GM12878 (cell line): Measurements from ENCODE around the gene USF3. TPM values are rescaled to one million over a fixed set of nuclear protein-coding genes. Genes with fewer than 3 reads are reported as not detected.

Experiments used
- ATAC-seq: fragments of 200-7000 bp; cut with Tn5 transposase; 3 replicates; pipeline ENCODE4 v1.9.1; 2020; ENCODE audit warnings: mild to moderate bottlenecking, moderate library complexity
- BruUV-seq: library from RNA; stranded (reverse); fragments of 400-500 nt; replicated peaks from 2 replicates; lab custom pipeline; 2021; lab: Mats Ljungman, UMichigan
- CTCF ChIA-PET: fragments of 300-600 bp; sonication (Branson Sonifier 250); formaldehyde crosslinking; extraction: SDS; loops from one replicate; lab custom pipeline; 2021; ENCODE audit warnings: inconsistent platforms; lab: Yijun Ruan, JAX
- POLR2A ChIA-PET: fragments of 350-600 bp; formaldehyde crosslinking; extraction: SDS; loops from one replicate; lab custom pipeline; 2021; ENCODE audit warnings: inconsistent platforms; lab: Charles Lee
- RAD21 ChIA-PET: fragments of 300-600 bp; sonication (Branson Sonifier 250); formaldehyde crosslinking; loops from one replicate; lab custom pipeline; 2023; ENCODE audit warnings: antibody characterized with exemption; ENCODE audit not compliant: unreplicated experiment; lab: Charles Lee
- SMC1A ChIA-PET: fragments of 300-600 bp; sonication (Branson Sonifier 250); formaldehyde crosslinking; loops from one replicate; lab custom pipeline; 2023; ENCODE audit not compliant: unreplicated experiment, uncharacterized antibody; lab: Charles Lee
- DNase-seq: peaks from one replicate; pipeline ENCODE4 v3.0.0-alpha.2; 2011; ENCODE audit warnings: low read depth, low spot score
- FAIRE-seq: peaks from 3 replicates; lab custom pipeline; 2011; peaks lifted over from hg19 to GRCh38; lab: Jason Lieb, UNC
- H2AFZ ChIP-seq: 2 replicates; pipeline ENCODE4 v1.6.0; 2011; ENCODE audit warnings: low read depth, low read length, control low read depth; ENCODE audit not compliant: control insufficient read depth
- H3K27ac ChIP-seq: 2 replicates; pipeline ENCODE4 v1.5.1; 2011; ENCODE audit warnings: control low read depth; ENCODE audit not compliant: control insufficient read depth, insufficient read depth
- H3K27me3 ChIP-seq, 2 experiments: replicated peaks in 1 of 2; 2 replicates each; pipeline versions ENCODE4 v1.6.0 to v1.6.1; 2011; ENCODE audit warnings: low read length in 1 of 2; ENCODE audit not compliant: control insufficient read depth in 2 of 2, insufficient read depth in 2 of 2
- H3K36me3 ChIP-seq, 2 experiments: 2 replicates each; pipeline ENCODE4 v1.5.1; 2011; ENCODE audit warnings: low read length in 1 of 2; ENCODE audit not compliant: control insufficient read depth in 2 of 2, insufficient read depth in 2 of 2
- H3K4me1 ChIP-seq: 2 replicates; pipeline ENCODE4 v1.6.1; 2011; ENCODE audit warnings: mild to moderate bottlenecking, low read length, moderate library complexity, mixed read lengths; ENCODE audit not compliant: control insufficient read depth, insufficient read depth
- H3K4me2 ChIP-seq: 2 replicates; pipeline ENCODE4 v1.6.0; 2011; ENCODE audit warnings: control low read depth; ENCODE audit not compliant: control insufficient read depth, insufficient read depth
- H3K4me3 ChIP-seq: fragments of 200-600 bp; sonication (generic); 2 replicates; pipeline ENCODE4 v1.5.1; 2016
- H3K79me2 ChIP-seq: 2 replicates; pipeline ENCODE4 v1.6.0; 2011; ENCODE audit warnings: low read length; ENCODE audit not compliant: control insufficient read depth, insufficient read depth
- H3K9ac ChIP-seq: 2 replicates; pipeline ENCODE4 v1.8.0; 2011; ENCODE audit warnings: low read length, control low read depth, mixed read lengths; ENCODE audit not compliant: control insufficient read depth, insufficient read depth
- H3K9me3 ChIP-seq: replicated peaks from 3 replicates; pipeline ENCODE4 v1.5.1; 2011; ENCODE audit warnings: mild to moderate bottlenecking, low read length; ENCODE audit not compliant: control insufficient read depth, insufficient read depth
- H4K20me1 ChIP-seq: 2 replicates; pipeline ENCODE4 v1.6.0; 2011; ENCODE audit not compliant: control insufficient read depth, insufficient read depth
- CBFB ChIP-seq: IDR thresholded peaks from 2 replicates; pipeline ENCODE4 v1.6.1; 2016; ENCODE audit warnings: antibody characterized with exemption, low read depth
- CEBPB ChIP-seq, 2 experiments: fragments of 150-350 bp in 1 of 2; IDR thresholded peaks; 2 replicates each; pipeline ENCODE4 v1.6.1; 2012 to 2014; ENCODE audit warnings: low read depth in 2 of 2, low read length in 2 of 2, borderline replicate concordance in 1 of 2, inconsistent platforms in 1 of 2
- ESRRA ChIP-seq: IDR thresholded peaks from 2 replicates; pipeline ENCODE4 v1.6.1; 2012; ENCODE audit warnings: mild to moderate bottlenecking, low read length, improper control_type of control experiment
- PAX8 ChIP-seq: fragments of 450-650 bp; IDR thresholded peaks from 2 replicates; pipeline ENCODE4 v1.6.1; 2017; ENCODE audit warnings: mild to moderate bottlenecking, moderate library complexity
- PKNOX1 ChIP-seq: fragments of 450-650 bp; IDR thresholded peaks from 2 replicates; pipeline ENCODE4 v1.6.1; 2016; ENCODE audit warnings: mild to moderate bottlenecking
- SKIL ChIP-seq: fragments of 450-650 bp; IDR thresholded peaks from 2 replicates; pipeline ENCODE4 v1.6.1; 2017; ENCODE audit warnings: mild to moderate bottlenecking, low read depth, inconsistent platforms; ENCODE audit not compliant: poor library complexity, severe bottlenecking
- SP1 ChIP-seq: IDR thresholded peaks from one replicate; pipeline ENCODE4 v1.6.1; 2011; ENCODE audit warnings: low read depth, low read length
- YBX1 ChIP-seq: fragments of 450-650 bp; IDR thresholded peaks from 2 replicates; pipeline ENCODE4 v1.6.1; 2016; ENCODE audit warnings: antibody characterized with exemption
- WGBS: methylation state at CpG from one replicate; pipeline ENCODE4 v1.1.6; 2016; ENCODE audit warnings: low lambda C conversion rate; ENCODE audit not compliant: insufficient replicate concordance, insufficient coverage; ENCODE audit errors: missing lambda C conversion rate; 5-methylcytosine and 5-hydroxymethylcytosine counted together
- in situ Hi-C: fragments of 300-500 bp; cut with MboI; formaldehyde crosslinking; loops from 9 replicates; pipeline ENCODE4 v1.14.3; 2018; ENCODE audit warnings: mixed read lengths
- intact Hi-C: fragments of 100-400 bp; cut with micrococcal nuclease; formaldehyde crosslinking; loops from one replicate; pipeline ENCODE4 v1.14.2; 2022; ENCODE audit not compliant: unreplicated experiment
- polyA plus RNA-seq, 11 experiments: library from polyadenylated mRNA; depleted of rRNA in 4 of 11; unstranded in 6 of 11; stranded (reverse) in 5 of 11; fragments of >200 nt; fragmentation: Nextera tagmentation in 4 of 11; fragmentation: Illumina TruSeq in 1 of 11; extraction: Ambion mirVana in 4 of 11; extraction: Trizol in 1 of 11; gene quantifications; 1 replicate in 1 of 11; 2 replicates in 10 of 11; pipeline versions ENCODE4 v1.2.1 to v1.2.3, GENCODE V29; 2011 to 2016; ENCODE audit warnings: inconsistent platforms in 2 of 11, missing spikeins in 2 of 11, low read depth in 1 of 11
- total RNA-seq, 4 experiments: library from RNA; depleted of rRNA in 3 of 4; stranded (reverse); fragments of >200 nt in 3 of 4; fragmentation: Illumina TruSeq in 1 of 4; extraction: Trizol in 1 of 4; gene quantifications; 2 replicates each; pipeline versions ENCODE4 v1.2.1 to v1.2.3, GENCODE V29; 2013 to 2021
- TF ChIP-seq, protein P1 (sequence below): IDR thresholded peaks from 2 replicates; pipeline ENCODE4 v1.6.1; 2012; ENCODE audit warnings: low read depth, low read length, improper control_type of control experiment

The USF3 gene
- total and polyA plus RNA-seq, 10 of the 15 experiments (the other 5 are each of a cell fraction or from before 2014, with no cell fraction given) = 3.1 to 15.9 (median 7.8) TPM

- H3K36me3 ChIP-seq = no peaks in the 10 kb centered on the region
- H3K4me2 ChIP-seq = no peak overlapping the region
- peaks cover 2% of the 10 kb centered on the region; the same call in 2 of the 3 replicates for H3K9me3 ChIP-seq
- POLR2A ChIA-PET = no interaction called here
- no peaks in the 10 kb centered on the region for H3K79me2 ChIP-seq
- H3K27ac ChIP-seq = no peak overlapping the region
- no peak overlapping the region for H3K9ac ChIP-seq
- ATAC-seq (no peak), DNase-seq (no peak), FAIRE-seq (no peak)
- SMC1A ChIA-PET = interaction anchor here (0.9 kb wide), 1 partner anchor 146 kb away, joined by 4 read pairs; no protein-coding TSS in a partner anchor
- no peak overlapping the region for H2AFZ ChIP-seq
- no peaks in the 10 kb centered on the region for H3K4me1 ChIP-seq
- intact Hi-C loops = no loop called here
- BruUV-seq = no TSS peak
- WGBS = 100% methylated on average over 3 of the region's 3 CpGs
- H3K27me3 ChIP-seq = no peaks in the 10 kb centered on the region
- RAD21 ChIA-PET = no interaction called here
- H3K4me3 ChIP-seq = no peak overlapping the region
- TF ChIP-seq CBFB (no peak), SP1 (no peak), YBX1 (no peak), ESRRA (no peak), SKIL (no peak), PKNOX1 (no peak), CEBPB (IDR thresholded peaks at IDR 0.05; ENCODE audit: borderline replicate concordance in 1 of 2, low read depth in 2 of 2, low read length in 2 of 2) (no peak), PAX8 (no peak)
- TF ChIP-seq, protein P1, sequence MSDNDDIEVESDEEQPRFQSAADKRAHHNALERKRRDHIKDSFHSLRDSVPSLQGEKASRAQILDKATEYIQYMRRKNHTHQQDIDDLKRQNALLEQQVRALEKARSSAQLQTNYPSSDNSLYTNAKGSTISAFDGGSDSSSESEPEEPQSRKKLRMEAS = no peak
- in situ Hi-C loops = no loop called here
- no peaks in the 10 kb centered on the region for H4K20me1 ChIP-seq
- CTCF ChIA-PET = interaction anchor here (1.5 kb wide), 1 partner anchor 15 kb away, joined by 4 read pairs; no protein-coding TSS in a partner anchor
Measured at GRCh38 chr3:113638910-113639309, 57.5 kb downstream of the USF3 start.
